Common myeloid progenitor, CD34-positive (primary cell): Measurements from ENCODE around the gene ZCCHC24. TPM values are rescaled to one million over a fixed set of nuclear protein-coding genes. Genes with fewer than 3 reads are reported as not detected.

Experiments
- CTCF ChIA-PET: fragments of 350-600 bp; sonication (Branson Sonifier 250); formaldehyde crosslinking; loops from one replicate; lab custom pipeline; 2021; ENCODE audit warnings: antibody characterized with exemption; lab: Charles Lee
- POLR2A ChIA-PET: fragments of 350-600 bp; sonication (Branson Sonifier 250); formaldehyde crosslinking; loops from one replicate; lab custom pipeline; 2021; ENCODE audit warnings: antibody characterized with exemption; lab: Charles Lee
- DNase-seq, 3 donors: peaks; one replicate each; pipeline versions ENCODE4 v3.0.0 to v3.0.0-alpha.2; 2013
- H3K27ac ChIP-seq, 2 experiments: 1 replicate in 1 of 2; 2 replicates in 1 of 2; pipeline ENCODE4 v1.7.0; 2013; ENCODE audit warnings: inconsistent platforms in 2 of 2, low read length in 2 of 2, mild to moderate bottlenecking in 2 of 2, low read depth in 1 of 2, moderate library complexity in 1 of 2; ENCODE audit not compliant: severe bottlenecking in 2 of 2, insufficient read depth in 1 of 2, poor library complexity in 1 of 2
- H3K27me3 ChIP-seq, 5 experiments: replicated peaks in 2 of 5; 1 replicate in 3 of 5; 2 replicates in 2 of 5; pipeline versions ENCODE4 v1.6.1 to v1.7.0; 2013; ENCODE audit warnings: low read length in 4 of 5, mild to moderate bottlenecking in 2 of 5, moderate library complexity in 2 of 5, inconsistent platforms in 1 of 5; ENCODE audit not compliant: insufficient read depth in 5 of 5, control insufficient read depth in 4 of 5
- H3K36me3 ChIP-seq, 4 experiments: 1 replicate in 2 of 4; 2 replicates in 2 of 4; pipeline versions ENCODE4 v1.6.1 to v1.7.0; 2013; ENCODE audit warnings: low read length in 3 of 4, control low read depth in 1 of 4, mild to moderate bottlenecking in 1 of 4; ENCODE audit not compliant: control insufficient read depth in 4 of 4, insufficient read depth in 4 of 4
- H3K4me1 ChIP-seq, 4 experiments: 1 replicate in 3 of 4; 2 replicates in 1 of 4; pipeline versions ENCODE4 v1.6.1 to v1.7.1; 2013; ENCODE audit warnings: low read length in 3 of 4, mild to moderate bottlenecking in 3 of 4, control low read depth in 1 of 4, inconsistent platforms in 1 of 4, moderate library complexity in 1 of 4; ENCODE audit not compliant: control insufficient read depth in 4 of 4, insufficient read depth in 4 of 4; ENCODE audit errors: control extremely low read depth in 1 of 4
- H3K4me3 ChIP-seq, 7 experiments: 1 replicate in 4 of 7; 2 replicates in 3 of 7; pipeline versions ENCODE4 v1.5.1 to v1.7.0; 2013; ENCODE audit warnings: mild to moderate bottlenecking in 7 of 7, low read length in 6 of 7, moderate library complexity in 6 of 7, inconsistent platforms in 2 of 7, low read depth in 2 of 7, control low read depth in 1 of 7; ENCODE audit not compliant: insufficient read depth in 4 of 7, control insufficient read depth in 1 of 7; ENCODE audit errors: extremely low read depth in 1 of 7
- H3K9me3 ChIP-seq, 5 experiments: 1 replicate in 4 of 5; 2 replicates in 1 of 5; pipeline versions ENCODE4 v1.6.1 to v1.7.1; 2013; ENCODE audit warnings: low read length in 4 of 5, mild to moderate bottlenecking in 2 of 5, inconsistent platforms in 1 of 5, low read depth in 1 of 5, moderate library complexity in 1 of 5; ENCODE audit not compliant: control insufficient read depth in 4 of 5, insufficient read depth in 2 of 5; ENCODE audit errors: control extremely low read depth in 1 of 5
- WGBS: methylation state at CpG from one replicate; pipeline ENCODE4 v1.1.5; 2013; ENCODE audit not compliant: insufficient coverage; 5-methylcytosine and 5-hydroxymethylcytosine counted together
- polyA plus RNA-seq: library from polyadenylated mRNA; unstranded; fragments of 120-200 nt; gene quantifications from one replicate; pipeline ENCODE4 v1.2.1, GENCODE V29; 2013

Gene ZCCHC24
- 1.1 TPM for polyA plus RNA-seq

DNA sequence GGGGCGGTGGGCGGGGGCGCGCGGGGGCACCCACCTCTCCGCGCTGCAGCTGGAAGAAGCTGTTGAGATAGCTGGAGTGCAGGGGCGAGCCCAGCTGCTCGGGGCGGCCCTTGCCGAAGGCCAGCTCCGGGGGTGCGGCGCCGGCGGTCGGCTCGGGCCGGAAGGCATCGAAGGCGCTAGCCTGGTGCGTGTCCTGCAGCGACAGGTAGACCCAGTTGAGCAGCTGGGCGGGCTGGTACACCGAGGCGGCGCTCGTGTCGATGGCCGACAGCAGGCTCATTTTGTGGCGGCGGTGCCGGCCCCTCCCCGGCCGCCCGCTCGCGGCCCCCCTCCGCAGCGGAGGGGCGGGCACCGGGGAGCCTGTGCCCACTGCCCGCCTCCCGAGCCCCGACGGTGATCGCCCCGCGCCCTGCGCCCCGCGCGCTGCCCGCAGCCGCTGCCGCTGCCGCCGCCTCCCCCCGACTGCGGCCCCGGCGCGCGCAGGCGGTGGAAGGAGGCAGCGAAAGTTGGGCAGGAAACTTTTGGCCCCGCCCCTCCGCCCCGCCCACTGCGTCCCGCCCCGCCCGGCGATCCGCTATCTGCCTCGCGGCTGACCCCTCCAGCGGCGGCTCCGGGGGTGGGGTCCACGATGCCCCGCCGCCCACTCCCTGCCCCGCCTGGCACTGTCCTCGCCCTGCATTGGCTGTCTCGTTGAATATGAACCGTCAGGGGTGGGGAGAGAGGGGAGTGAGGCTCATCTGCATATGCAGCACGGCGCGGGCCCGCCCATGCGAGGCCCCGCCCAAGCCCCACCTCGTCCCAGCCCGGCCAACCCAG is at the start of gene ZCCHC24:
Gene ZCCHC24 (minus strand): TSS at position 464 of the 816 bp plus-strand sequence. CDS start 184 bp downstream, at position 280.
- peak within 1 kb of the TSS in 1 of 2 experiments; percentile 61 for H3K27ac ChIP-seq
- CTCF ChIA-PET: interaction anchor here (0.8 to 2.2 kb wide), 7 partner anchors 9 to 883 kb away, joined by 3 to 8 read pairs (median 3); no protein-coding TSS in a partner anchor
- H3K27me3 ChIP-seq: peaks cover 0 to 11% (median 0%) of the 10 kb centered on the region in 5 experiments
- DNase-seq: peak; percentile 96 to 98 (median 98)
- no peaks in the 10 kb centered on the region for H3K36me3 ChIP-seq
- POLR2A ChIA-PET: interaction anchor here (0.7 to 1.2 kb wide), 2 partner anchors 10 to 56 kb away, joined by 3 to 4 read pairs; no protein-coding TSS in a partner anchor
- WGBS: under 1% methylated on average over 88 of the region's 95 CpGs
- H3K9me3 ChIP-seq: no peaks in the 10 kb centered on the region
- peaks cover 7 to 39% (median 35%) of the 10 kb centered on the region in 4 experiments for H3K4me1 ChIP-seq
- H3K4me3 ChIP-seq: peak within 1 kb of the TSS; percentile 38 to 84 (median 68)

DNA sequence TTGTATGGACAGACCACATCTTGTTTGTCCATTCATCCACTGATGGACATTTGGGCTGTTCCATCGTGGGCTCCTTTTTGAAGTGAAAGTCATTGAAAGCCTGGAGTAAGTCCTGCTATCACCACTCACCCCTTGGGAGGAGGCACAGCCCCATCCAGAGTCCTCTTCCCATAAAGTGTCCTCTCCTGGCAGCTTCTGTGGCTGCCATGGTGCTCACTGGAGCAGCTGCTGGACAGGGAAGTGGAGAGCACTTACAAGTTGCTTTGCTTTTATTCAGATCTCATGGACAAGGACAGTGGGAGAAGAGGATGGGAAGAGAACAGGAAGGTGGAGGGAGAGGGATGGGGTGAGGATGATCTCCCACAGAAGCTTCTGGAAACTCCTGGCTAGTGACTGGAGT is 48.4 kb upstream of the ZCCHC24 start:
- Histone ChIP-seq H3K4me3 (no peak overlapping the region), H3K27me3 (peaks cover 0 to 7% (median 0%) of the 10 kb centered on the region in 5 experiments), H3K9me3 (no peaks in the 10 kb centered on the region), H3K4me1 (peaks cover 0 to 6% (median 1%) of the 10 kb centered on the region in 4 experiments), H3K27ac (no peak overlapping the region), H3K36me3 (no peaks in the 10 kb centered on the region)
- no peak for DNase-seq
- 100% methylated on average over 1 of the region's 1 CpG for WGBS
- ChIA-PET CTCF (interaction anchor here (1.1 to 6.1 kb wide), 2 partner anchors 93 to 119 kb away, joined by 4 to 38 read pairs; no protein-coding TSS in a partner anchor), POLR2A (no interaction called here)

DNA sequence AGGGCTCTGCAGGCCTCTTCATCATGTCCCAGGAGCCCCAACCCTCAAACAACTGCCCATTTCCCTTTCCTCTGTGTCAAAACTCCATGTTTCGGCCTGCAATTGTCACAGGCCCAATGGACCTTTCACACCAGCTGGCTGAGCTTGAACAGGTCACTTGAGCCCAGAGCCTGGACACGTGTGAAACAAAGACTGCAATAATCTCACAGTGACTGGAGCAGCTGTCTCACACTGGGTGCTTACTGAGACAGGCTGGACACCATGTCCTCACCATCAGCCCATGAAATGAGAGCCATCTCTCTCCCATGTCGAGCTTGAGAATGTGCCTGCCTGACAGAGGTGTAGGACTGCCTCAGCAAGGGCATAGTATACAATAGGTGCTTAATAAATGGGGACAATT is 47.4 kb upstream of the ZCCHC24 start:
- POLR2A ChIA-PET: no interaction called here
- CTCF ChIA-PET: interaction anchor here (1.0 to 6.1 kb wide), 2 partner anchors 9 to 118 kb away, joined by 4 to 38 read pairs; no protein-coding TSS in a partner anchor
- no peak for DNase-seq
- no peaks in the 10 kb centered on the region for H3K36me3 ChIP-seq
- H3K4me1 ChIP-seq: peaks cover 0 to 6% (median 1%) of the 10 kb centered on the region in 4 experiments
- WGBS: 94% methylated on average over 3 of the region's 3 CpGs
- H3K27ac ChIP-seq: no peak overlapping the region
- peaks cover 0 to 7% (median 0%) of the 10 kb centered on the region in 5 experiments for H3K27me3 ChIP-seq
- no peak overlapping the region for H3K4me3 ChIP-seq
- no peaks in the 10 kb centered on the region for H3K9me3 ChIP-seq

DNA sequence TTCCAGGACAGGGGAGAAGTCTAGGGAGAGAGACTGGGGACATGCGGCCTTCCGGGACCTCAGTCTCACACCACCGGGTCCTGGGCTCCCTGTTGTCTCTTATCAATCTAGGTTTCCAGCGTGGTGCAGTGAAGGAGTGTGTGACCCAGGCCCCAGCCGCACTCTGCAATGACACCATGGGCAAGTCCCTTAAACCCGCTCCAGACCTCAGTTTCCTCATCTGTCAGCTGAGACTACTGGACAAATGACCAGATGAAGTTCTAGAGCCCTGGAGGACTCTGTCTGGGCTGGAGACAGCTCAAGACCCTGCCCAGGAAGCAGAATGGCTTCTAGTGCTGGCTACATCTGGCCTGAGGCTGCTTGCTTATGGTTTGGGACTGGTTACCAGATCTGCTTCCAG is 46.8 kb upstream of the ZCCHC24 start:
- H3K4me3 ChIP-seq: no peak overlapping the region
- H3K9me3 ChIP-seq: no peaks in the 10 kb centered on the region
- no peak overlapping the region for H3K27ac ChIP-seq
- no peaks in the 10 kb centered on the region for H3K36me3 ChIP-seq
- ChIA-PET POLR2A (no interaction called here), CTCF (interaction anchor here (1.0 to 6.1 kb wide), 2 partner anchors 9 to 117 kb away, joined by 4 to 38 read pairs; no protein-coding TSS in a partner anchor)
- H3K27me3 ChIP-seq: peaks cover 0 to 7% (median 0%) of the 10 kb centered on the region in 5 experiments
- peaks cover 0 to 6% (median 1%) of the 10 kb centered on the region in 4 experiments for H3K4me1 ChIP-seq
- 95% methylated on average over 6 of the region's 6 CpGs for WGBS
- DNase-seq: no peak

DNA sequence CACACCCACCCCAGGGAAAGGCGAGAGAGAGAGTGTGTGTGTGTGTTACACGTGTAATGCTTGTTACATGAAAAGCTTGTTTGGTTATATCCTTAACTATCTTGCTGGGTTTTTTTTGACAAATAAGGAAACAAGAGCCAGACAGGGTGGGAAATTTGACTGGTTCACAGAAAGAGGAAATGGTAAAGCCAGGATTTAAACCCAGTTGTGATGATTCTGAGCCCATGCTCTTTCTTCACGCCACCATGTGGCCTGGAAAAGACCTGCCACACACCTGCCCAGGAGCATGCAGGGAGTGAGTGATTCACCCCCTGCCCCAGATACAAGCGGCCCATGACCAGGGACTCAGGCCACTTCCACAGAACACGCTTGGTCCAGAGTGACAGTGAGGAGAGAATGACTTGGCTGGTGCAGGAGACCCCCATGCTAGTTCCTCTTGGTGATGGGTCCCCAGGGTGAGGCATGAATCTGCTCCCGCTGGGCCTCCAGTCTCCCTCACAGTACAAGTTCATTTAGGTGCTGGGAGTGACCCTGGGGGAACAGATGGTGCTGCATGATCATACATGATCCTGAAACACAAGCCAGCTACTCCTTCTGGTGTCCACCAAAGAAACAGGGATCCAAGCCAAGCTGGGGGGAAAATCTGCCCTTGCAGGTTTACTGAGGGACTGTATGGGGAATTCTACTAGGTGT is 45.9 kb upstream of the ZCCHC24 start:
- DNase-seq: peak in 2 of 3 donors; percentile 32 to 33
- H3K27ac ChIP-seq: no peak overlapping the region
- H3K36me3 ChIP-seq: no peaks in the 10 kb centered on the region
- WGBS: 89% methylated on average over 3 of the region's 6 CpGs
- POLR2A ChIA-PET: interaction anchor here (0.7 kb wide), 1 partner anchor 174 kb away, joined by 3 read pairs; no protein-coding TSS in a partner anchor
- H3K4me3 ChIP-seq: no peak overlapping the region
- peaks cover 0 to 6% (median 1%) of the 10 kb centered on the region in 4 experiments for H3K4me1 ChIP-seq
- peaks cover 0 to 1% (median 0%) of the 10 kb centered on the region in 5 experiments for H3K27me3 ChIP-seq
- CTCF ChIA-PET: interaction anchor here (0.6 to 6.1 kb wide), 5 partner anchors 22 to 162 kb away, joined by 3 to 38 read pairs (median 3); no protein-coding TSS in a partner anchor
- H3K9me3 ChIP-seq: no peaks in the 10 kb centered on the region

DNA sequence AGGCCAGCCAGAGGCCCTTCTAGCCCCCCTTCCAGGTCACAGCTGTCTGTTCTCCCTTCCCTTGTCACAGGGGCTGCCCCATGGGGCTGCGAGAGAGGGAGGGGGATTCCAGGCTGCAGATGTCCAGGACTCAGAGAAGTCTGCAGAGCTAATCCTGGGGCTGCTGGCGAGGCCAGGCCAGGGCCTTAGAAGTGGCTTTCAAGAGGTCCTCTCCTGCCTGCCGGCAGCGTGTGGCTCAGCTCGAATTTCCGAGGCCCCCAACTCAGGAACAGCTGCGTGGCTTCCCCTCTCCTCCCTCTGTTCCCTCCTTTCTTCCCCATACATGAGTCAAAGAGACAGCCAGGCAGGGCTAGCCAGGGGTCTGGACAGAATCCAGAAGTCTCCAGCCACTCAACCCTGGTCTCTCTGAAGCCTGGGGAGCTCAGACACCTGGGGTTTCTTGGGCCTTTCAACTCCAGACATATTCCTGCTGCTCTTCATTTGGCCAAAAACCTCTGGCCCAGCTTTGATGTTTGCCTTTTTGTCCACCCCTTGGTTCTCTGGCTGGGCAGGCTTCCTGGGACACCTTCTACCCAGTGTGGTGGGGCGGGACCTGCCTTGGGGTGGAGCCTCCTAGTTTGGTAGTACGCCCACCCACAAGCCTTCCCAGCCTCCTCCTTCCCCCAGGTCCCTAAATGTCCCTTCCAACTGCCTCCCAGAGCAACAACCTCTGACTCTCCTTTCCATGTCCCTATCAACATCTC is 45.1 kb upstream of the ZCCHC24 start:
- no peak for DNase-seq
- Histone ChIP-seq H3K27me3 (peaks cover 0 to 1% (median 0%) of the 10 kb centered on the region in 5 experiments), H3K4me1 (peaks cover 0 to 4% (median 1%) of the 10 kb centered on the region in 4 experiments), H3K27ac (no peak overlapping the region), H3K9me3 (no peaks in the 10 kb centered on the region), H3K4me3 (no peak overlapping the region), H3K36me3 (no peaks in the 10 kb centered on the region)
- CTCF ChIA-PET: interaction anchor here (0.6 to 6.1 kb wide), 7 partner anchors 10 to 161 kb away, joined by 3 to 38 read pairs (median 3); no protein-coding TSS in a partner anchor
- WGBS: 85% methylated on average over 7 of the region's 9 CpGs
- POLR2A ChIA-PET: no interaction called here
